Caco-2 (cell line): ENCODE measurements around the gene HES3. TPM values are rescaled to one million over a fixed set of nuclear protein-coding genes. Genes with fewer than 3 reads are reported as not detected.

Source experiments
- BruUV-seq: library from RNA; stranded (reverse); fragments of 400-500 nt; replicated peaks from 2 replicates; lab custom pipeline; 2021; lab: Mats Ljungman, UMichigan
- CTCF ChIA-PET: fragments of 300-600 bp; sonication (Branson Sonifier 250); formaldehyde crosslinking; loops from one replicate; lab custom pipeline; 2022; ENCODE audit warnings: antibody characterized with exemption; lab: Charles Lee
- POLR2A ChIA-PET: fragments of 300-600 bp; sonication (Branson Sonifier 250); formaldehyde crosslinking; loops from one replicate; lab custom pipeline; 2022; ENCODE audit warnings: antibody characterized with exemption; lab: Charles Lee
- DNase-seq, 2 experiments: peaks; one replicate each; pipeline versions ENCODE4 v3.0.0 to v3.0.0-alpha.2; 2020 to 2022
- H3K27me3 ChIP-seq: replicated peaks from 2 replicates; pipeline ENCODE4 v1.6.0; 2011; ENCODE audit warnings: low read length; ENCODE audit not compliant: control insufficient read depth, insufficient read depth
- H3K36me3 ChIP-seq: 2 replicates; pipeline ENCODE4 v1.5.1; 2011; ENCODE audit warnings: low read length; ENCODE audit not compliant: control insufficient read depth, insufficient read depth
- H3K4me1 ChIP-seq: fragments of 250-450 bp; sonication (Bioruptor Pico); 2 replicates; pipeline ENCODE4 v1.5.1; 2020; ENCODE audit warnings: mild to moderate bottlenecking
- H3K4me3 ChIP-seq: 2 replicates; pipeline ENCODE4 v1.5.1; 2011; ENCODE audit warnings: low read depth, mild to moderate bottlenecking, control low read depth, low read length
- H3K9me3 ChIP-seq: fragments of 250-450 bp; sonication (Bioruptor Pico); 2 replicates; pipeline ENCODE4 v1.5.1; 2020; ENCODE audit warnings: mild to moderate bottlenecking, moderate library complexity
- H3K27ac Mint-ChIP-seq: one replicate; pipeline ENCODE4 v1.8.0; 2022; ENCODE audit warnings: mixed read lengths; ENCODE audit not compliant: unreplicated experiment
- H3K27me3 Mint-ChIP-seq: one replicate; pipeline ENCODE4 v1.8.0; 2022; ENCODE audit warnings: mixed read lengths; ENCODE audit not compliant: insufficient read depth, unreplicated experiment
- H3K36me3 Mint-ChIP-seq: one replicate; pipeline ENCODE4 v1.8.0; 2022; ENCODE audit warnings: mild to moderate bottlenecking, mixed read lengths; ENCODE audit not compliant: insufficient read depth, unreplicated experiment
- H3K4me1 Mint-ChIP-seq: one replicate; pipeline ENCODE4 v1.8.0; 2022; ENCODE audit warnings: low read depth, mixed read lengths; ENCODE audit not compliant: unreplicated experiment
- H3K4me3 Mint-ChIP-seq: one replicate; pipeline ENCODE4 v1.8.0; 2022; ENCODE audit warnings: mild to moderate bottlenecking, moderate library complexity, mixed read lengths; ENCODE audit not compliant: unreplicated experiment
- H3K9me3 Mint-ChIP-seq: one replicate; pipeline ENCODE4 v1.8.0; 2022; ENCODE audit warnings: mixed read lengths; ENCODE audit not compliant: unreplicated experiment
- CTCF ChIP-seq, 2 experiments: fragments of 200-600 bp in 1 of 2; IDR thresholded peaks; 1 replicate in 1 of 2; 2 replicates in 1 of 2; pipeline versions ENCODE4 v1.5.1 to v1.8.0; 2011 to 2022; ENCODE audit warnings: antibody characterized with exemption in 1 of 2, control low read depth in 1 of 2, inconsistent platforms in 1 of 2, low read depth in 1 of 2, low read length in 1 of 2, mild to moderate bottlenecking in 1 of 2, moderate library complexity in 1 of 2; ENCODE audit not compliant: insufficient read depth in 1 of 2, severe bottlenecking in 1 of 2, unreplicated experiment in 1 of 2
- intact Hi-C: fragments of 100-400 bp; cut with micrococcal nuclease; formaldehyde crosslinking; loops from one replicate; pipeline ENCODE4 v1.10.0; 2022; ENCODE audit not compliant: unreplicated experiment
- total RNA-seq: library from RNA; stranded (reverse); gene quantifications from 2 replicates; pipeline ENCODE4 v1.2.3, GENCODE V29; 2022

Gene HES3
- total RNA-seq, 1 experiment from 2014 or later, result not detected

- H3K27me3 ChIP-seq, result no peaks in the 10 kb centered on the region
- Mint-ChIP-seq H3K4me1 (no peaks in the 10 kb centered on the region), H3K9me3 (no peaks in the 10 kb centered on the region), H3K36me3 (peaks cover 50% of the 10 kb centered on the region), H3K27ac (no peak overlapping the region), H3K4me3 (no peak overlapping the region), H3K27me3 (no peaks in the 10 kb centered on the region)
- TF ChIP-seq CTCF (IDR thresholded peaks at IDR 0.05; ENCODE audit: insufficient read depth in 1 of 2, low read depth in 1 of 2, low read length in 1 of 2, severe bottlenecking in 1 of 2, unreplicated experiment in 1 of 2), result no peak
- H3K4me1 ChIP-seq, result 0 out of 2 replicates have a peak, but pooled peaks cover 5% of the 10 kb centered on the region
- CTCF ChIA-PET, result interaction anchor here (1.2 kb wide), 1 partner anchor 35 kb away, joined by 3 read pairs; no protein-coding TSS in a partner anchor
- peaks cover 2% of the 10 kb centered on the region; the same call in 1 of the 2 replicates for H3K36me3 ChIP-seq
- no peak for DNase-seq
- intact Hi-C loops, result no loop called here
- POLR2A ChIA-PET, result no interaction called here
- no peaks in the 10 kb centered on the region for H3K9me3 ChIP-seq
- no TSS peak for BruUV-seq
- no peak overlapping the region for H3K4me3 ChIP-seq
These were observed 10.6 kb upstream of the HES3 start for GRCh38 chr1:6233376-6233775.

GRCh38 chr1:6234502-6235295, 9.3 kb upstream of the HES3 start:
- H3K36me3 Mint-ChIP-seq, result peaks cover 40% of the 10 kb centered on the region
- Histone ChIP-seq H3K27me3 (no peaks in the 10 kb centered on the region), H3K4me3 (peak overlapping the region; percentile 58), H3K36me3 (peaks cover 2% of the 10 kb centered on the region; the same call in 1 of the 2 replicates), H3K4me1 (0 out of 2 replicates have a peak, but pooled peaks cover 8% of the 10 kb centered on the region), H3K9me3 (no peaks in the 10 kb centered on the region)
- CTCF ChIA-PET, result interaction anchor here (0.7 to 1.0 kb wide), 2 partner anchors 11 to 28 kb away, joined by 4 to 5 read pairs; no protein-coding TSS in a partner anchor
- BruUV-seq, result no TSS peak
- no peak for DNase-seq
- no peaks in the 10 kb centered on the region for H3K9me3 Mint-ChIP-seq
- no peaks in the 10 kb centered on the region for H3K4me1 Mint-ChIP-seq
- H3K27me3 Mint-ChIP-seq, result no peaks in the 10 kb centered on the region
- intact Hi-C loops, result loop anchor here (5.0 kb wide), 1 partner anchor 37 kb away; the partner anchor contains the start of gene RPL22
- POLR2A ChIA-PET, result interaction anchor here (1.7 kb wide), 1 partner anchor 29 kb away, joined by 6 read pairs; the partner anchor contains the start of gene RNF207
- H3K27ac Mint-ChIP-seq, result peak overlapping the region; percentile 69
- TF ChIP-seq CTCF (IDR thresholded peaks at IDR 0.05; ENCODE audit: insufficient read depth in 1 of 2, low read depth in 1 of 2, low read length in 1 of 2, severe bottlenecking in 1 of 2, unreplicated experiment in 1 of 2), result no peak
- H3K4me3 Mint-ChIP-seq, result peak overlapping the region; percentile 74

GRCh38 chr1:6235296-6235677, 8.7 kb upstream of the HES3 start:
- peak overlapping the region; percentile 74 for H3K4me3 Mint-ChIP-seq
- ChIA-PET POLR2A (interaction anchor here (0.6 to 1.7 kb wide), 4 partner anchors 10 to 102 kb away, joined by 3 to 6 read pairs (median 4); partner anchors contain the start of gene RNF207), CTCF (interaction anchor here (1.0 kb wide), 1 partner anchor 29 kb away, joined by 5 read pairs; no protein-coding TSS in a partner anchor)
- H3K9me3 Mint-ChIP-seq, result no peaks in the 10 kb centered on the region
- TF ChIP-seq CTCF (IDR thresholded peaks at IDR 0.05; ENCODE audit: insufficient read depth in 1 of 2, low read depth in 1 of 2, low read length in 1 of 2, severe bottlenecking in 1 of 2, unreplicated experiment in 1 of 2), result no peak
- BruUV-seq, result no TSS peak
- Histone ChIP-seq H3K4me1 (0 out of 2 replicates have a peak, but pooled peaks cover 12% of the 10 kb centered on the region), H3K9me3 (no peaks in the 10 kb centered on the region), H3K4me3 (peak overlapping the region; percentile 58), H3K36me3 (peaks cover 2% of the 10 kb centered on the region; the same call in 1 of the 2 replicates), H3K27me3 (no peaks in the 10 kb centered on the region)
- peak in 1 of 2 experiments; percentile 32 for DNase-seq
- H3K27me3 Mint-ChIP-seq, result no peaks in the 10 kb centered on the region
- H3K27ac Mint-ChIP-seq, result peak overlapping the region; percentile 69
- no peaks in the 10 kb centered on the region for H3K4me1 Mint-ChIP-seq
- intact Hi-C loops, result loop anchor here (5.0 kb wide), 1 partner anchor 38 kb away; the partner anchor contains the start of gene RPL22
- H3K36me3 Mint-ChIP-seq, result peaks cover 35% of the 10 kb centered on the region
